Adipocyte (in vitro differentiated cells): ENCODE results near the gene ENDOU.
A peak's percentile ranks its signal among the peaks of the same experiment; 100 is the strongest.
"Not testable (repeated sequence)": the region's sequence is repeated elsewhere in the genome, so short reads cannot be mapped to it uniquely, and the experiment has no call there.

ENCODE experiments used
- DNase-seq: peaks from one replicate; pipeline ENCODE4 v3.0.0-alpha.2; 2015; ENCODE audit warnings: low read depth
- H3K27me3 ChIP-seq: replicated peaks from 2 replicates; pipeline ENCODE4 v1.7.0; 2013; ENCODE audit warnings: mild to moderate bottlenecking, low read length, moderate library complexity; ENCODE audit not compliant: control insufficient read depth, insufficient read depth
- H3K36me3 ChIP-seq: 2 replicates; pipeline ENCODE4 v1.7.0; 2013; ENCODE audit warnings: low read length, mild to moderate bottlenecking, moderate library complexity; ENCODE audit not compliant: control insufficient read depth, insufficient read depth, severe bottlenecking
- H3K4me1 ChIP-seq: 2 replicates; pipeline ENCODE4 v1.7.0; 2013; ENCODE audit warnings: mild to moderate bottlenecking, low read length, moderate library complexity; ENCODE audit not compliant: control insufficient read depth, insufficient read depth
- H3K4me3 ChIP-seq: 2 replicates; pipeline ENCODE4 v1.7.0; 2013; ENCODE audit warnings: mild to moderate bottlenecking, low read length, moderate library complexity
- H3K9ac ChIP-seq: 2 replicates; pipeline ENCODE4 v1.7.0; 2013; ENCODE audit warnings: mild to moderate bottlenecking, low read length, moderate library complexity
- H3K9me3 ChIP-seq: 2 replicates; pipeline ENCODE4 v1.7.0; 2013; ENCODE audit warnings: mild to moderate bottlenecking, low read length, moderate library complexity; ENCODE audit not compliant: control insufficient read depth

The ENDOU gene

DNA sequence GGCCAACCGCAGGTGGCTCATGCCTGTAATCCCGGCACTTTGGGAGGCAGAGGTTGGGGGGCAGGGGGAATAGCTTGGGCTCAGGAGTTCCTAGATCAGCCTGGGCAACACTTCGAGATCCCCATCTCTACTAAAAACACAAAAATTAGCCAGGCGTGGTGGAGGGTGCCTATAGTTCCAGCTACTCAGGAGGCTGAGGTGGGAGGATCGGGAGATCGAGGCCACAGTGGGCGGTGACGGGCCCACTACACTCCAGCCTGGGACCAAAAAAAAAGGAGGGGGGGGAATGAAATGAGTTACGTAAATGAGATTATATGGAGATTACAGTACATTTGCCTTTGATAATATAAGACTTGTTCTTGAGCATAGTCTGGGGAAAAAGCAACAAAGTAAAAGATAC lies 20.6 kb downstream of the ENDOU start:
- H3K9me3 ChIP-seq: no peaks in the 10 kb centered on the region
- peaks cover 7% of the 10 kb centered on the region for H3K36me3 ChIP-seq
- DNase-seq: no peak
- peak overlapping the region; percentile 93 for H3K4me3 ChIP-seq
- H3K27me3 ChIP-seq: no peaks in the 10 kb centered on the region
- H3K4me1 ChIP-seq: peaks cover 11% of the 10 kb centered on the region
- H3K9ac ChIP-seq: peak overlapping the region; percentile 95

DNA sequence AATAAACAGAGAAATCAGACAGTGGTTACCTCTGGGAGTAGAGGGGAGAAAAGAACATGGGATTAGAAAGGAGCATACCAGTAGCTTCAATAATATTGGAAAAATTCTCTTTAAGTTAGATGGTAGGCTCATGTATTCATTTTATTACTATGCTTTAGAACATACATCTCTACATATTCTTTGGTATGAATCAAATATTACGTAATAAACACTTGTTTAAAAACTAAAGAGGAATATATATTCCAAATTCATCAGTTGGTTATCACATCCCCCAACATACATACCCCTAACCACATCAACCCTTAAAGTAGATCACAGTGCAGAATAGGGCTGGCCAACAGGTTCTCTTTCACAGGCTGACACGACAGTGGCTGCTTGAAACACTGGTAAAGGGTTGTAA lies 25.0 kb downstream of the ENDOU start:
- Histone ChIP-seq H3K36me3 (peaks cover 25% of the 10 kb centered on the region), H3K9ac (no peak overlapping the region)

DNA sequence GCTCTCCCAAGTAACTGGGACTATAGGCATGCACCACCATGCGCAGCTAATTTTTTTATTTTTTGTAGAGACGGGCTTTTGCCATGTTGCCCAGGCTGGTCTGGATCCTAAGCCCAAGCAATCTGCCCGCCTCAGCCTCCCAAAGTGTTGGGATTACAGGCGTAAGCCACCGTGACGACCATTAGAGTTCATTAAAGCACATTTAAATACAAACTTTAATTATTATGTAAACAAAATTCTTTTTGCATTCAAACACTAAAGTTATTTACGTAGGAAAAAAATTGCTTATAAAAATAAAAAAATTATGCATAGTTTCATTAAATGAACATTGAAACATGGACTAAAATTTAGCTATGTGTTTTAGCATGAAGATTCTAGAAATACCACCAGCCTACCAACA lies 26.7 kb downstream of the ENDOU start:
- Histone ChIP-seq H3K4me1 (no peaks in the 10 kb centered on the region), H3K27me3 (no peaks in the 10 kb centered on the region), H3K9ac (no peak overlapping the region), H3K36me3 (peaks cover 35% of the 10 kb centered on the region), H3K4me3 (no peak overlapping the region), H3K9me3 (no peaks in the 10 kb centered on the region)
- DNase-seq: no peak

More for the DNA sequence above, 25.0 kb downstream of the ENDOU start:
- no peak for DNase-seq
- Histone ChIP-seq H3K4me1 (peaks cover 5% of the 10 kb centered on the region), H3K27me3 (no peaks in the 10 kb centered on the region), H3K9me3 (no peaks in the 10 kb centered on the region), H3K4me3 (no peak overlapping the region)

DNA sequence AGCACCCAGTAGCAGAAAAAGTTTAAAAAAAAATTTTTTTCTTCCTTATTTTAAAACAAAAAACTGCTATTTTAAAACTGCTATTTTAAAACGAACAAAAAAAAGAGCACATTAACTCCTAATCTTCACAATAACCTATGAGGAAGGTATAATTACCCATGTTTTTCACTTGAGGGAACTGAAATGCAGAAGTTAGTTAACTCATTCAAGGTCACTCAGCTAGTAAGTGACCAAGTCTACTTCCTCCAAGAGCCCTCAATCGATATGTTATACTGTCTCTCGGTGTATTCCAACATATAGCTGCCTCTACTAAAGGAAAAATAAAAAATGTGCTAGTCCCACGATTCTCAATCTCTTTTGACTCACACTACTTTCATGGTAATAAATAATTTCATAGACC lies 27.2 kb downstream of the ENDOU start:
- Histone ChIP-seq H3K4me3 (no peak overlapping the region), H3K9ac (no peak overlapping the region), H3K27me3 (no peaks in the 10 kb centered on the region), H3K9me3 (no peaks in the 10 kb centered on the region), H3K4me1 (no peaks in the 10 kb centered on the region), H3K36me3 (peaks cover 39% of the 10 kb centered on the region)
- no peak for DNase-seq

DNA sequence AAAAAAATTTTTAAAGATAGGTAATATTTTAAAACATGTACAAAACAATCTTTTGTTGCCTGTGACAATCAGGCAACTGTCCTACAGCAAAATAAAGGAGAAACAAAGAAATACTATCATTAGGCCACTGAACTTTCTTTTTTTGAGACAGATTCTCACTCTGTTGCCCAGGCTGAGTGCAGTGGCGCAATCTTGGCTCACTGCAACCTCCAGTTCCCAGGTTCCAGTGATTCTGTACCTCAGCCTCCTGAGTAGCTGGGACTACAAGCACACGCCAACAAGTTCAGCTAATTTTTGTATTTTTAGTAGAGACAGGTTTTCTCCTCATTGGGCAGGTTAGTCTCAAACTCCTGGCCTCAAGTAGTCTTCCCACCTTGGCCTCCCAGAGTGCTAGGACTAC lies 36.1 kb downstream of the ENDOU start:
- Histone ChIP-seq H3K9me3 (no peaks in the 10 kb centered on the region), H3K27me3 (no peaks in the 10 kb centered on the region), H3K4me1 (no peaks in the 10 kb centered on the region), H3K9ac (no peak overlapping the region), H3K36me3 (peaks cover 34% of the 10 kb centered on the region), H3K4me3 (no peak overlapping the region)
- no peak for DNase-seq

DNA sequence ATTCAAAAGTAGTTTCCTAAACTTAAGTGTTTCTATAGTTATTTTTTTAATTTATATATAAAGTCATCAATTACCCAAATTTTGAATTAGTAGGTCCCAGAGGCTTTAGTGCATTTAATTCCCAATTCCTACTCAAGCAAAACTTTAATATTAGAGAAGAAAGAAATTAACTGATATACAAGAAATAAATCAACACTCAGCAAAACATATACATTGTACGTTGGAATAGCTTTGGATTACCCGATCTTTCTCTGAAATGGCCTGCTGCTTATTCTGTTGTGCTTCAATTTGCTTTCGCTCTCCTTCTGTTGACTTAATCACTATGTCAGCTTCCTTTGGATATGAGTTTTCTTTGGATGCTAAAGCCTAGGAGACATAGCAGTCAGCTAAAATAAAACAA lies 37.7 kb downstream of the ENDOU start:
- Histone ChIP-seq H3K36me3 (peaks cover 28% of the 10 kb centered on the region), H3K9me3 (no peaks in the 10 kb centered on the region), H3K4me3 (no peak overlapping the region), H3K9ac (no peak overlapping the region), H3K4me1 (no peaks in the 10 kb centered on the region), H3K27me3 (no peaks in the 10 kb centered on the region)
- DNase-seq: no peak

DNA sequence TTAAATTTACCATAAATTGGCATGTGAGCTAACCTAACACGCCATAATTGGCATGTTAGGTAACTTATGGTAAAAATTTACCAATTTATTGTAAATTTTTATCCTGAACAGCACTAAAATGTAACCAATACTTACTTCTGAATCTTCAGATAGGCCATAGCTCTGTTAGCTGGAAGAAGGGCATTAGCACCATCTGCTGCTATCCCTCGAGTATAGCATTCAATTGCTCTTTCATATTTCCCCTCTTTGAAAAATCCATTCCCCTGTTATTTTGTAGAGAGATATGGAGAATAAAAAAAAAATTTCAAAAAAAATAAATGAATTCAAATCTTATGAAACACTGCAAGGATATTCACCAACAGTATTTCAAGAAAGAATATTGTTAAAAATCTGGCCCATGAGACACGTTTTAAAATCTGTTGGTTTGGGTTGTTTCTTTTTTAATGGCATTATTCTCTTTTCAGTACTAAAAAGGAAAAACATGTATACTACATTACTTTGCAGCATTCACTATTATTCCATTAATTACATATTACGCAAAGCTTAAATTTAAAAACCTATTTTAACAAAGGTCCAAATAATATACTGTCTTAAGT lies 38.5 kb downstream of the ENDOU start:
- peak overlapping the region; percentile 35 for H3K9ac ChIP-seq
- no peaks in the 10 kb centered on the region for H3K4me1 ChIP-seq
- H3K9me3 ChIP-seq: no peaks in the 10 kb centered on the region
- peak; percentile 81 for DNase-seq
- H3K4me3 ChIP-seq: no peak overlapping the region
- H3K36me3 ChIP-seq: peaks cover 20% of the 10 kb centered on the region
- no peaks in the 10 kb centered on the region for H3K27me3 ChIP-seq

DNA sequence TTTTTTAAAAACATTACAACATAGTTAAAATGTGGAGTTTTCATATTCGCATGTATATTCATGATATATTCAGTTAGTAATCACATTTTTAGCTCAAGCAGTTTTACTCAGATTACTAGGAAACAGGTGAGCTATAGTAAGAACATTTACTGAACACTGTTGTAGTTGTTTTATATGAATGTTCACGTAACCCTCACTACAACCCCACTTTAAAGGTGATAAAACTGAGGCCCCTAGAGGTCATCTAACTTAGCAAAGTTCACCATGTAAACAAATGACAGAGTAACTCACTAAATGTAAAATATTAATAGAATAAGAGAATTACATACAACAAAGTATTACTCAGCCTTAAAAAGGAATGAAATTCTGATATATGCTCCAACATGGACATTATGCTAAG lies 45.5 kb downstream of the ENDOU start:
- H3K4me1 ChIP-seq: no peaks in the 10 kb centered on the region
- H3K4me3 ChIP-seq: no peak overlapping the region
- H3K36me3 ChIP-seq: peaks cover 21% of the 10 kb centered on the region
- H3K9ac ChIP-seq: no peak overlapping the region
- H3K9me3 ChIP-seq: no peaks in the 10 kb centered on the region
- no peaks in the 10 kb centered on the region for H3K27me3 ChIP-seq
- DNase-seq: no peak

DNA sequence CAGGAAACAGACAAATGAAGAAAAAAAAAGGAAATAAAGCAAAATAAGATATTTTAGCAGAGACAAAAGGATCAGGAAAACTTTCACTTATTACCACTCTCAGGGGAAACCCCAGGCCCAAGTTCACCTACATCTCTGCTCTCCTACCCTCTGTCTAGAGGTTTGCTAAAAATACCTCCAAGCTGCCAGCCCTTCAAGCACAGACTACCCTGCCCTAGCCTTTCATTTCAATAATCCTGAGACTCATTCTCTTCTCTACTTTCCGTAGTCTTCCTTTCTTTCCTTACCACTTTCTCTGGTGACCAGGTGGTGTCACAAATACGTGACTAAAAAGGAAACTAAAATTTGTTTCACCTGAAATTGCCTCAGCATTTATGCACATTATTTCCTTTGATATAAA lies 53.2 kb downstream of the ENDOU start:
- H3K9me3 ChIP-seq: no peaks in the 10 kb centered on the region
- no peak for DNase-seq
- H3K36me3 ChIP-seq: peaks cover 38% of the 10 kb centered on the region
- no peak overlapping the region for H3K9ac ChIP-seq
- no peak overlapping the region for H3K4me3 ChIP-seq
- peaks cover 3% of the 10 kb centered on the region for H3K4me1 ChIP-seq
- no peaks in the 10 kb centered on the region for H3K27me3 ChIP-seq

DNA sequence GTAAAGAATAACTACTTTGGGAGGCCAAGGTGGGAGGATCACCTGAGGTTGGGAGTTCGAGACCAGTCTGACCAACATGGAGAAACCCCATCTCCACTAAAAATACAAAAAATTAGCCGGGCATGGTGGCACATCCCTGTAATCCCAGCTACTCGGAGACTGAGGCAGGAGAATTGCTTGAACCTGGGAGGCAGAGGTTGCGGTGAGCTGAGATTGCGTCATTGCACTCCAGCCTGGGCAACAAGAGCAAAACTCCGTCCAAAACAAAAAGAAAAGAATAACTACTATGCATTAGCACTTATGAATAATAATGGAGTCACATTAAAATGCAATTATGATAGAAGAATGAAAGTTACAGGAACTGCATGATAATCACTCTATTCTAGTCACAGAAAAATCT lies 57.4 kb downstream of the ENDOU start:
- not testable (repeated sequence) for H3K4me3 ChIP-seq, H3K4me1 ChIP-seq, H3K9me3 ChIP-seq, H3K27me3 ChIP-seq, H3K9ac ChIP-seq, DNase-seq
- H3K36me3 ChIP-seq: peaks cover 57% of the 10 kb centered on the region
